Right renal pelvis (tissue), 4 donors: ENCODE results near the gene HBP1. TPM values are rescaled to one million over a fixed set of nuclear protein-coding genes. Genes with fewer than 3 reads are reported as not detected.

Source experiments
- polyA plus RNA-seq, 4 donors: library from polyadenylated mRNA; unstranded; fragments of 120-200 nt; gene quantifications; one replicate each; pipeline ENCODE4 v1.2.1, GENCODE V29; 2013; ENCODE audit not compliant: insufficient read length in 4 of 4

Gene HBP1
- polyA plus RNA-seq, 4 donors = 104 to 138 (median 133) TPM

Other genes with a start within 250 kb of the HBP1 start
- gene PRKAR2B, start 124.3 kb upstream of the HBP1 start, polyA plus RNA-seq = 10 to 100 TPM; 38.6 to 54.8 (median 46.6) TPM